WTC11 (cell line): ENCODE results near the gene ZMYND8.

Source experiments
- AFF4 ChIP-seq: sonication (generic); formaldehyde crosslinking; IDR thresholded peaks from 2 replicates; pipeline ENCODE4 v1.8.1; 2023; ENCODE audit warnings: mild to moderate bottlenecking, missing genetic modification reagents, borderline replicate concordance
- ATF3 ChIP-seq: sonication (generic); formaldehyde crosslinking; conservative IDR thresholded peaks from 2 replicates; pipeline ENCODE4 v1.8.1; 2022; ENCODE audit warnings: mild to moderate bottlenecking, missing genetic modification reagents
- CREM ChIP-seq: sonication (generic); formaldehyde crosslinking; IDR thresholded peaks from 2 replicates; pipeline ENCODE4 v1.8.1; 2022; ENCODE audit warnings: mild to moderate bottlenecking, missing genetic modification reagents, moderate library complexity
- CTCF ChIP-seq: fragments of 200-600 bp; IDR thresholded peaks from 2 replicates; pipeline ENCODE4 v1.8.0; 2022; ENCODE audit warnings: antibody characterized with exemption
- E2F5 ChIP-seq: sonication (generic); formaldehyde crosslinking; IDR thresholded peaks from 2 replicates; pipeline ENCODE4 v1.8.1; 2022; ENCODE audit warnings: mild to moderate bottlenecking, moderate library complexity, missing genetic modification reagents
- FOXP4 ChIP-seq: sonication (generic); formaldehyde crosslinking; IDR thresholded peaks from 2 replicates; pipeline ENCODE4 v1.8.0; 2022; ENCODE audit warnings: mild to moderate bottlenecking, missing genetic modification reagents
- JUN ChIP-seq: sonication (generic); formaldehyde crosslinking; IDR thresholded peaks from 2 replicates; pipeline ENCODE4 v1.8.0; 2023; ENCODE audit warnings: mild to moderate bottlenecking, missing genetic modification reagents
- NR1H2 ChIP-seq: sonication (generic); formaldehyde crosslinking; IDR thresholded peaks from 2 replicates; pipeline ENCODE4 v1.9.0; 2021; ENCODE audit warnings: mild to moderate bottlenecking, moderate library complexity, missing genetic modification reagents
- NR2C2 ChIP-seq: sonication (generic); formaldehyde crosslinking; IDR thresholded peaks from 2 replicates; pipeline ENCODE4 v1.8.0; 2022; ENCODE audit warnings: mild to moderate bottlenecking, missing genetic modification reagents
- NR3C1 ChIP-seq: sonication (generic); formaldehyde crosslinking; conservative IDR thresholded peaks from 2 replicates; pipeline ENCODE4 v1.8.1; 2023; ENCODE audit warnings: low read depth, mild to moderate bottlenecking, missing genetic modification reagents
- PRDM15 ChIP-seq: sonication (generic); formaldehyde crosslinking; IDR thresholded peaks from 2 replicates; pipeline ENCODE4 v1.8.0; 2022; ENCODE audit warnings: missing genetic modification reagents
- SMAD3 ChIP-seq: sonication (generic); formaldehyde crosslinking; IDR thresholded peaks from 2 replicates; pipeline ENCODE4 v1.8.0; 2022; ENCODE audit warnings: missing genetic modification reagents, mild to moderate bottlenecking, borderline replicate concordance
- SMAD4 ChIP-seq: sonication (generic); formaldehyde crosslinking; IDR thresholded peaks from 2 replicates; pipeline ENCODE4 v1.8.0; 2022; ENCODE audit warnings: mild to moderate bottlenecking, missing genetic modification reagents
- TEAD1 ChIP-seq: sonication (generic); formaldehyde crosslinking; IDR thresholded peaks from 2 replicates; pipeline ENCODE4 v1.8.0; 2022; ENCODE audit warnings: mild to moderate bottlenecking, missing genetic modification reagents

GRCh38 chr20:47317127-47317895, 39.2 kb downstream of the ZMYND8 start:
- TF ChIP-seq FOXP4 (CRISPR knock-in tag) (no peak; the same call in 1 of the 2 replicates), CTCF (no peak), TEAD1 (no peak), NR1H2 (CRISPR knock-in tag) (no peak), AFF4 (CRISPR knock-in tag) (no peak), CREM (0 out of 2 replicates have a peak, but pooled peaks have one; percentile 16), SMAD3 (no peak), SMAD4 (no peak), NR2C2 (no peak), PRDM15 (no peak), ATF3 (no peak), NR3C1 (CRISPR knock-in tag) (no peak), E2F5 (CRISPR knock-in tag) (no peak), JUN (CRISPR knock-in tag) (no peak)
